H9 (cell line): Measurements from ENCODE around the gene SARNP. TPM values are rescaled to one million over a fixed set of nuclear protein-coding genes. Genes with fewer than 3 reads are reported as not detected.

Experiments used
- DNase-seq: peaks from one replicate; pipeline ENCODE4 v3.0.0-alpha.2; 2017
- H2AFZ ChIP-seq: one replicate; pipeline ENCODE4 v1.6.1; 2013; ENCODE audit warnings: mild to moderate bottlenecking, low read length, control low read depth, moderate library complexity
- H2AK5ac ChIP-seq: 2 replicates; pipeline ENCODE4 v1.6.1; 2013; ENCODE audit warnings: low read length, control low read depth, mixed read lengths; ENCODE audit not compliant: insufficient read length
- H2BK120ac ChIP-seq: one replicate; pipeline ENCODE4 v1.6.1; 2013; ENCODE audit warnings: low read depth, mild to moderate bottlenecking, low read length, control low read depth, inconsistent platforms; ENCODE audit not compliant: poor library complexity, severe bottlenecking
- H2BK12ac ChIP-seq: 2 replicates; pipeline ENCODE4 v1.6.1; 2013; ENCODE audit warnings: low read length, control low read depth, mixed read lengths, low read depth; ENCODE audit not compliant: insufficient read length
- H2BK15ac ChIP-seq: 2 replicates; pipeline ENCODE4 v1.6.1; 2013; ENCODE audit warnings: low read depth, low read length, control low read depth
- H2BK20ac ChIP-seq: one replicate; pipeline ENCODE4 v1.6.1; 2013; ENCODE audit warnings: low read depth, mild to moderate bottlenecking, low read length, control low read depth, inconsistent platforms; ENCODE audit not compliant: poor library complexity, severe bottlenecking
- H2BK5ac ChIP-seq: 2 replicates; pipeline ENCODE4 v1.6.1; 2013; ENCODE audit warnings: low read length, control low read depth, mixed read lengths; ENCODE audit not compliant: insufficient read length
- H3K14ac ChIP-seq: 2 replicates; pipeline ENCODE4 v1.6.1; 2013; ENCODE audit warnings: low read length, control low read depth; ENCODE audit not compliant: insufficient read depth
- H3K18ac ChIP-seq: 2 replicates; pipeline ENCODE4 v1.6.1; 2013; ENCODE audit warnings: low read depth, mild to moderate bottlenecking, mixed read lengths, low read length, control low read depth; ENCODE audit not compliant: insufficient read length
- H3K23ac ChIP-seq: 2 replicates; pipeline ENCODE4 v1.6.1; 2013; ENCODE audit warnings: low read length, control low read depth, mixed read lengths, low read depth; ENCODE audit not compliant: insufficient read length
- H3K23me2 ChIP-seq: 2 replicates; pipeline ENCODE4 v1.6.1; 2013; ENCODE audit warnings: low read depth, mild to moderate bottlenecking, mixed read lengths, low read length, control low read depth; ENCODE audit not compliant: insufficient read length, poor library complexity, severe bottlenecking
- H3K27ac ChIP-seq: 2 replicates; pipeline ENCODE4 v1.5.1; 2013; ENCODE audit warnings: low read length, control low read depth, mixed read lengths, low read depth; ENCODE audit not compliant: insufficient read length
- H3K27me3 ChIP-seq: 2 replicates; pipeline ENCODE4 v1.6.1; 2013; ENCODE audit warnings: low read length, control low read depth, inconsistent platforms; ENCODE audit not compliant: insufficient read depth
- H3K4ac ChIP-seq: 2 replicates; pipeline ENCODE4 v1.6.1; 2013; ENCODE audit warnings: low read depth, mild to moderate bottlenecking, control low read depth, inconsistent platforms, low read length, moderate library complexity
- H3K4me1 ChIP-seq: 2 replicates; pipeline ENCODE4 v1.6.1; 2013; ENCODE audit warnings: low read length, control low read depth, inconsistent platforms; ENCODE audit not compliant: insufficient read depth
- H3K4me2 ChIP-seq: 2 replicates; pipeline ENCODE4 v1.6.1; 2013; ENCODE audit warnings: low read length, control low read depth, mixed read lengths; ENCODE audit not compliant: insufficient read length, insufficient read depth
- H3K56ac ChIP-seq: 2 replicates; pipeline ENCODE4 v1.6.1; 2013; ENCODE audit warnings: low read depth, mild to moderate bottlenecking, mixed read lengths, low read length, control low read depth; ENCODE audit not compliant: insufficient read length
- H3K79me1 ChIP-seq: 2 replicates; pipeline ENCODE4 v1.6.1; 2013; ENCODE audit warnings: low read depth, mild to moderate bottlenecking, moderate library complexity, low read length, control low read depth, inconsistent platforms; ENCODE audit not compliant: insufficient read depth, poor library complexity, severe bottlenecking
- H3K79me2 ChIP-seq: 2 replicates; pipeline ENCODE4 v1.6.1; 2013; ENCODE audit warnings: low read length, control low read depth, inconsistent platforms; ENCODE audit not compliant: insufficient read depth
- H3K9ac ChIP-seq: 2 replicates; pipeline ENCODE4 v1.6.1; 2013; ENCODE audit warnings: low read length, control low read depth, mixed read lengths; ENCODE audit not compliant: insufficient read length; ENCODE audit errors: extremely low read depth
- H3K9me3 ChIP-seq: one replicate; pipeline ENCODE4 v1.6.1; 2013; ENCODE audit warnings: low read depth, low read length, inconsistent platforms; ENCODE audit not compliant: control insufficient read depth
- H3T11ph ChIP-seq: one replicate; pipeline ENCODE4 v1.6.1; 2013; ENCODE audit warnings: mild to moderate bottlenecking, low read length, control low read depth, inconsistent platforms
- H4K20me1 ChIP-seq: one replicate; pipeline ENCODE4 v1.6.1; 2013; ENCODE audit not compliant: control insufficient read depth, insufficient read length, insufficient read depth
- H4K5ac ChIP-seq: 2 replicates; pipeline ENCODE4 v1.6.1; 2013; ENCODE audit warnings: low read depth, mild to moderate bottlenecking, mixed read lengths, low read length, control low read depth; ENCODE audit not compliant: insufficient read length
- H4K8ac ChIP-seq: replicated peaks from 2 replicates; pipeline ENCODE4 v1.6.1; 2013; ENCODE audit warnings: low read length, control low read depth, mixed read lengths, low read depth; ENCODE audit not compliant: insufficient read length
- H4K91ac ChIP-seq: 2 replicates; pipeline ENCODE4 v1.6.1; 2013; ENCODE audit warnings: low read depth, mild to moderate bottlenecking, moderate library complexity, mixed read lengths, low read length, control low read depth; ENCODE audit not compliant: insufficient read length
- H3K27ac Mint-ChIP-seq, 3 experiments: 2 replicates in 2 of 3; 3 replicates in 1 of 3; pipeline ENCODE4 v1.8.0; 2020 to 2021; ENCODE audit warnings: mixed read lengths in 3 of 3, mild to moderate bottlenecking in 1 of 3, moderate library complexity in 1 of 3
- H3K27me3 Mint-ChIP-seq: 2 replicates; pipeline ENCODE4 v1.8.0; 2021; ENCODE audit warnings: low read depth, mild to moderate bottlenecking, moderate library complexity, mixed read lengths
- H3K36me3 Mint-ChIP-seq, 3 experiments: 2 replicates in 2 of 3; 3 replicates in 1 of 3; pipeline ENCODE4 v1.8.0; 2020 to 2021; ENCODE audit warnings: low read depth in 3 of 3, mixed read lengths in 3 of 3; ENCODE audit not compliant: insufficient read depth in 1 of 3
- H3K4me1 Mint-ChIP-seq, 2 experiments: 2 replicates each; pipeline ENCODE4 v1.8.0; 2020; ENCODE audit warnings: mixed read lengths in 2 of 2
- H3K4me3 Mint-ChIP-seq, 2 experiments: 2 replicates in 1 of 2; 3 replicates in 1 of 2; pipeline ENCODE4 v1.8.0; 2020 to 2021; ENCODE audit warnings: mild to moderate bottlenecking in 2 of 2, mixed read lengths in 2 of 2, moderate library complexity in 1 of 2
- H3K9me3 Mint-ChIP-seq, 2 experiments: 2 replicates in 1 of 2; 3 replicates in 1 of 2; pipeline ENCODE4 v1.8.0; 2020; ENCODE audit warnings: mild to moderate bottlenecking in 2 of 2, mixed read lengths in 2 of 2, moderate library complexity in 1 of 2
- total RNA-seq: library from RNA; stranded (reverse); gene quantifications from 2 replicates; pipeline ENCODE4 v1.2.1, GENCODE V29; 2021
- TF ChIP-seq, protein P1 (sequence below): fragments of 200-600 bp; sonication (generic); conservative IDR thresholded peaks from 3 replicates; pipeline ENCODE4 v1.8.0; 2021; ENCODE audit warnings: antibody characterized with exemption, mild to moderate bottlenecking

Gene SARNP
- total RNA-seq, 1 experiment from 2014 or later = 127 TPM

DNA sequence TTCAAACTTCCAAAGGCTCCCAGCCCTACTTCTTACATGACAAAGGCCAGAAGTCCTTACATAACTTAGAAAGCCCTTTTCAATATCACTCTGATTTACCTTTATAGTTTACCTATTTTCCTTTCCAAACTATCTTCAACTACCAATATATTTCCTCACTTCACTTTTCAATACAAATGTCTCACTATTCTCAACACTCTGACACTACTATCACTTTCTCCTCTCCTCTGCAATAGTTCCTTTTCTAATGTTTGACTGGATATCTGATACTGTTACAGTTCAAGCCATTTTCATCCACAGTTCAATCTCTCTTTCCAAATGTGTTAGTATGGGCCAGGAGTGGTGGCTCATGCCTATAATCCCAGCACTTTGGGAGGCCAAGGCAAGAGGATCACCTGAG lies 3.3 kb downstream of the SARNP start:
- no peak overlapping the region for H3K27ac ChIP-seq
- peak overlapping the region; percentile 17 for H3K4me2 ChIP-seq
- H2AK5ac ChIP-seq = no peak overlapping the region
- H3K9me3 ChIP-seq = no peaks in the 10 kb centered on the region
- H2BK5ac ChIP-seq = no peak overlapping the region
- no peak overlapping the region for H4K5ac ChIP-seq
- H3K4me3 Mint-ChIP-seq = peak overlapping the region in 1 of 2 experiments; percentile 63; a peak in 4 of 5 replicates
- H3K9me3 Mint-ChIP-seq = no peaks in the 10 kb centered on the region
- no peak overlapping the region for H2BK20ac ChIP-seq
- peaks cover 62% of the 10 kb centered on the region for H3K79me2 ChIP-seq
- H3K36me3 Mint-ChIP-seq = peaks cover 4 to 30% (median 25%) of the 10 kb centered on the region in 3 experiments; a peak in 5 of 7 replicates
- H4K8ac ChIP-seq = no peak overlapping the region
- no peak overlapping the region for H2BK15ac ChIP-seq
- H3K27ac Mint-ChIP-seq = peak overlapping the region; percentile 3 to 80 (median 28); a peak in 6 of 7 replicates
- no peak overlapping the region for H3K18ac ChIP-seq
- no peaks in the 10 kb centered on the region for H3K27me3 Mint-ChIP-seq
- H3K23me2 ChIP-seq = peaks cover 10% of the 10 kb centered on the region
- no peak overlapping the region for H2BK12ac ChIP-seq
- DNase-seq = no peak
- no peak overlapping the region for H3K14ac ChIP-seq
- no peak overlapping the region for H3K23ac ChIP-seq
- H2BK120ac ChIP-seq = no peak overlapping the region
- H3K56ac ChIP-seq = no peak overlapping the region
- no peak overlapping the region for H3K4ac ChIP-seq
- peaks cover 10% of the 10 kb centered on the region for H3K79me1 ChIP-seq
- no peaks in the 10 kb centered on the region for H3K27me3 ChIP-seq
- no peak overlapping the region for H4K91ac ChIP-seq
- no peak overlapping the region for H2AFZ ChIP-seq
- H3K9ac ChIP-seq = no peak overlapping the region
- H4K20me1 ChIP-seq = no peaks in the 10 kb centered on the region
- no peak overlapping the region for H3T11ph ChIP-seq
- TF ChIP-seq, protein P1, sequence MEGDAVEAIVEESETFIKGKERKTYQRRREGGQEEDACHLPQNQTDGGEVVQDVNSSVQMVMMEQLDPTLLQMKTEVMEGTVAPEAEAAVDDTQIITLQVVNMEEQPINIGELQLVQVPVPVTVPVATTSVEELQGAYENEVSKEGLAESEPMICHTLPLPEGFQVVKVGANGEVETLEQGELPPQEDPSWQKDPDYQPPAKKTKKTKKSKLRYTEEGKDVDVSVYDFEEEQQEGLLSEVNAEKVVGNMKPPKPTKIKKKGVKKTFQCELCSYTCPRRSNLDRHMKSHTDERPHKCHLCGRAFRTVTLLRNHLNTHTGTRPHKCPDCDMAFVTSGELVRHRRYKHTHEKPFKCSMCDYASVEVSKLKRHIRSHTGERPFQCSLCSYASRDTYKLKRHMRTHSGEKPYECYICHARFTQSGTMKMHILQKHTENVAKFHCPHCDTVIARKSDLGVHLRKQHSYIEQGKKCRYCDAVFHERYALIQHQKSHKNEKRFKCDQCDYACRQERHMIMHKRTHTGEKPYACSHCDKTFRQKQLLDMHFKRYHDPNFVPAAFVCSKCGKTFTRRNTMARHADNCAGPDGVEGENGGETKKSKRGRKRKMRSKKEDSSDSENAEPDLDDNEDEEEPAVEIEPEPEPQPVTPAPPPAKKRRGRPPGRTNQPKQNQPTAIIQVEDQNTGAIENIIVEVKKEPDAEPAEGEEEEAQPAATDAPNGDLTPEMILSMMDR = no peak
- peaks cover 46% of the 10 kb centered on the region in 2 experiments for H3K4me1 Mint-ChIP-seq
- H3K4me1 ChIP-seq = peaks cover 8% of the 10 kb centered on the region; the same call in 1 of the 2 replicates
